Esophagus muscularis mucosa (tissue), 4 donors: Measurements from ENCODE around the gene GDI1.

Experiments used
- EP300 ChIP-seq: sonication (generic); formaldehyde crosslinking; IDR thresholded peaks from one replicate; pipeline ENCODE4 v1.6.1; 2017; ENCODE audit warnings: antibody characterized with exemption
- POLR2A ChIP-seq: fragments of 450-650 bp; IDR thresholded peaks from one replicate; pipeline ENCODE4 v1.6.1; 2017; ENCODE audit warnings: antibody characterized with exemption, moderate library complexity, mild to moderate bottlenecking, low read depth
- TF ChIP-seq, protein P1 (sequence below), 3 experiments: fragments of 200-600 bp in 2 of 3; fragments of 450-650 bp in 1 of 3; sonication (generic) in 2 of 3; IDR thresholded peaks; one replicate each; pipeline ENCODE4 v1.5.1; 2017 to 2019; ENCODE audit warnings: antibody characterized with exemption in 3 of 3, mild to moderate bottlenecking in 2 of 3, moderate library complexity in 1 of 3

GRCh38 chrX:154450312-154450711 lies 13.4 kb downstream of the GDI1 start:
- no peak for TF ChIP-seq EP300
- no peak for TF ChIP-seq POLR2A
- TF ChIP-seq, protein P1, sequence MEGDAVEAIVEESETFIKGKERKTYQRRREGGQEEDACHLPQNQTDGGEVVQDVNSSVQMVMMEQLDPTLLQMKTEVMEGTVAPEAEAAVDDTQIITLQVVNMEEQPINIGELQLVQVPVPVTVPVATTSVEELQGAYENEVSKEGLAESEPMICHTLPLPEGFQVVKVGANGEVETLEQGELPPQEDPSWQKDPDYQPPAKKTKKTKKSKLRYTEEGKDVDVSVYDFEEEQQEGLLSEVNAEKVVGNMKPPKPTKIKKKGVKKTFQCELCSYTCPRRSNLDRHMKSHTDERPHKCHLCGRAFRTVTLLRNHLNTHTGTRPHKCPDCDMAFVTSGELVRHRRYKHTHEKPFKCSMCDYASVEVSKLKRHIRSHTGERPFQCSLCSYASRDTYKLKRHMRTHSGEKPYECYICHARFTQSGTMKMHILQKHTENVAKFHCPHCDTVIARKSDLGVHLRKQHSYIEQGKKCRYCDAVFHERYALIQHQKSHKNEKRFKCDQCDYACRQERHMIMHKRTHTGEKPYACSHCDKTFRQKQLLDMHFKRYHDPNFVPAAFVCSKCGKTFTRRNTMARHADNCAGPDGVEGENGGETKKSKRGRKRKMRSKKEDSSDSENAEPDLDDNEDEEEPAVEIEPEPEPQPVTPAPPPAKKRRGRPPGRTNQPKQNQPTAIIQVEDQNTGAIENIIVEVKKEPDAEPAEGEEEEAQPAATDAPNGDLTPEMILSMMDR (IDR thresholded peaks at IDR 0.05), result no peak
